IMR-90 (cell line): Measurements from ENCODE around the gene TNFRSF1A. TPM values are rescaled to one million over a fixed set of nuclear protein-coding genes. Genes with fewer than 3 reads are reported as not detected.

ENCODE experiments used
- ATAC-seq: fragments of 200-7000 bp; cut with Tn5 transposase; 2 replicates; pipeline ENCODE4 v1.9.1; 2020; ENCODE audit warnings: low read depth, mild to moderate bottlenecking, moderate library complexity
- BruUV-seq: library from RNA; stranded (reverse); fragments of 400-500 nt; replicated peaks from 2 replicates; lab custom pipeline; 2021; lab: Mats Ljungman, UMichigan
- CTCF ChIA-PET: fragments of 300-600 bp; formaldehyde crosslinking; extraction: SDS; loops from one replicate; lab custom pipeline; 2021; ENCODE audit warnings: antibody characterized with exemption; lab: Yijun Ruan, JAX
- POLR2A ChIA-PET: fragments of 300-600 bp; sonication (Branson Sonifier 250); formaldehyde crosslinking; loops from one replicate; lab custom pipeline; 2022; ENCODE audit warnings: antibody characterized with exemption; ENCODE audit not compliant: unreplicated experiment; lab: Charles Lee
- DNase-seq: peaks from one replicate; pipeline ENCODE4 v3.0.0; 2013
- H2AFZ ChIP-seq: replicated peaks from 2 replicates; pipeline ENCODE3; 2013; ENCODE audit warnings: low read length, mild to moderate bottlenecking; ENCODE audit not compliant: poor library complexity
- H2AK5ac ChIP-seq: 2 replicates; pipeline ENCODE4 v1.6.1; 2013; ENCODE audit warnings: low read depth, low read length, inconsistent platforms
- H2AK9ac ChIP-seq: replicated peaks from 2 replicates; pipeline ENCODE3; 2013; ENCODE audit warnings: mild to moderate bottlenecking, low read depth, low read length, moderate library complexity; ENCODE audit not compliant: poor library complexity
- H2BK120ac ChIP-seq: 2 replicates; pipeline ENCODE4 v1.6.1; 2013; ENCODE audit warnings: low read depth, low read length, inconsistent platforms
- H2BK15ac ChIP-seq: 3 replicates; pipeline ENCODE4 v1.6.1; 2013; ENCODE audit warnings: low read depth, low read length, inconsistent platforms
- H2BK20ac ChIP-seq: 2 replicates; pipeline ENCODE4 v1.6.1; 2013; ENCODE audit warnings: low read depth, mild to moderate bottlenecking, inconsistent platforms, low read length, moderate library complexity
- H2BK5ac ChIP-seq: 2 replicates; pipeline ENCODE4 v1.6.1; 2013; ENCODE audit warnings: mild to moderate bottlenecking, low read depth, low read length, inconsistent platforms; ENCODE audit not compliant: poor library complexity, severe bottlenecking
- H3K14ac ChIP-seq: replicated peaks from 2 replicates; pipeline ENCODE4 v1.6.1; 2013; ENCODE audit warnings: low read depth, low read length, inconsistent platforms
- H3K18ac ChIP-seq: 2 replicates; pipeline ENCODE4 v1.6.1; 2013; ENCODE audit warnings: low read depth, low read length, control low read depth
- H3K23ac ChIP-seq: 2 replicates; pipeline ENCODE4 v1.6.1; 2013; ENCODE audit warnings: low read depth, low read length, inconsistent platforms
- H3K27ac ChIP-seq: 2 replicates; pipeline ENCODE4 v1.5.1; 2013; ENCODE audit warnings: mild to moderate bottlenecking, control low read depth, low read length; ENCODE audit not compliant: insufficient read depth
- H3K27me3 ChIP-seq: 2 replicates; pipeline ENCODE4 v1.6.1; 2013; ENCODE audit warnings: low read length; ENCODE audit not compliant: control insufficient read depth, insufficient read depth
- H3K36me3 ChIP-seq: 2 replicates; pipeline ENCODE4 v1.6.1; 2013; ENCODE audit warnings: low read length, mixed read lengths; ENCODE audit not compliant: control insufficient read depth, insufficient read depth
- H3K4ac ChIP-seq: 2 replicates; pipeline ENCODE4 v1.6.1; 2013; ENCODE audit warnings: low read depth, low read length, inconsistent platforms
- H3K4me1 ChIP-seq: 2 replicates; pipeline ENCODE4 v1.6.1; 2013; ENCODE audit warnings: low read length, mixed read lengths; ENCODE audit not compliant: control insufficient read depth, insufficient read depth
- H3K4me2 ChIP-seq: 2 replicates; pipeline ENCODE4 v1.6.1; 2013; ENCODE audit warnings: low read depth, mild to moderate bottlenecking, control low read depth, low read length, moderate library complexity
- H3K4me3 ChIP-seq: 2 replicates; pipeline ENCODE4 v1.5.1; 2013; ENCODE audit warnings: low read depth, mild to moderate bottlenecking, control low read depth, low read length, moderate library complexity; ENCODE audit not compliant: insufficient read depth
- H3K56ac ChIP-seq: 2 replicates; pipeline ENCODE4 v1.6.1; 2013; ENCODE audit warnings: low read length, inconsistent platforms; ENCODE audit not compliant: insufficient read depth; ENCODE audit errors: extremely low read depth
- H3K79me1 ChIP-seq, 2 experiments: 2 replicates each; pipeline ENCODE4 v1.6.1; 2013; ENCODE audit warnings: low read length in 2 of 2, inconsistent platforms in 1 of 2, low read depth in 1 of 2
- H3K9ac ChIP-seq: 2 replicates; pipeline ENCODE4 v1.6.1; 2013; ENCODE audit warnings: low read depth, low read length, control low read depth
- H3K9me1 ChIP-seq: 2 replicates; pipeline ENCODE4 v1.6.1; 2013; ENCODE audit warnings: low read length, inconsistent platforms; ENCODE audit not compliant: insufficient read depth
- H3K9me3 ChIP-seq: 2 replicates; pipeline ENCODE4 v1.6.1; 2013; ENCODE audit warnings: low read length; ENCODE audit not compliant: control insufficient read depth, insufficient read depth
- H4K20me1 ChIP-seq: 2 replicates; pipeline ENCODE4 v1.6.1; 2013; ENCODE audit warnings: low read length, inconsistent platforms; ENCODE audit not compliant: insufficient read depth
- H4K5ac ChIP-seq: 2 replicates; pipeline ENCODE4 v1.6.1; 2013; ENCODE audit warnings: mild to moderate bottlenecking, low read depth, low read length, control low read depth
- H4K8ac ChIP-seq, 2 experiments: 2 replicates each; pipeline ENCODE4 v1.6.1; 2013; ENCODE audit warnings: low read depth in 2 of 2, low read length in 2 of 2, control low read depth in 1 of 2, inconsistent platforms in 1 of 2
- H4K91ac ChIP-seq: 2 replicates; pipeline ENCODE4 v1.6.1; 2013; ENCODE audit warnings: low read depth, low read length, inconsistent platforms; ENCODE audit not compliant: insufficient read depth
- BHLHE40 ChIP-seq: fragments of 150-350 bp; IDR thresholded peaks from 2 replicates; pipeline ENCODE4 v1.6.1; 2016; ENCODE audit warnings: mild to moderate bottlenecking, low read depth, low read length
- CEBPB ChIP-seq: IDR thresholded peaks from 2 replicates; pipeline ENCODE4 v1.6.1; 2012; ENCODE audit warnings: low read depth, low read length, improper control_type of control experiment
- CHD1 ChIP-seq: IDR thresholded peaks from 2 replicates; pipeline ENCODE4 v1.6.1; 2012; ENCODE audit warnings: low read depth, low read length, improper control_type of control experiment
- FOS ChIP-seq: fragments of 150-350 bp; IDR thresholded peaks from 2 replicates; pipeline ENCODE4 v1.6.1; 2016; ENCODE audit warnings: low read depth, low read length
- MAZ ChIP-seq: IDR thresholded peaks from 2 replicates; pipeline ENCODE4 v1.6.1; 2012; ENCODE audit warnings: low read depth, mild to moderate bottlenecking, low read length, improper control_type of control experiment, moderate library complexity, borderline replicate concordance
- MXI1 ChIP-seq: IDR thresholded peaks from 2 replicates; pipeline ENCODE4 v1.6.1; 2012; ENCODE audit warnings: low read depth, mild to moderate bottlenecking, low read length, moderate library complexity, borderline replicate concordance
- NFE2L2 ChIP-seq: fragments of 150-350 bp; IDR thresholded peaks from 2 replicates; pipeline ENCODE4 v1.6.1; 2016; ENCODE audit warnings: low read depth, mild to moderate bottlenecking, low read length
- POLR2A ChIP-seq: IDR thresholded peaks from 2 replicates; pipeline ENCODE4 v1.6.1; 2012; ENCODE audit warnings: mild to moderate bottlenecking, low read depth, low read length
- RAD21 ChIP-seq: IDR thresholded peaks from 2 replicates; pipeline ENCODE4 v1.6.1; 2012; ENCODE audit warnings: low read length, improper control_type of control experiment
- RCOR1 ChIP-seq: IDR thresholded peaks from 2 replicates; pipeline ENCODE4 v1.6.1; 2012; ENCODE audit warnings: mild to moderate bottlenecking, low read length, improper control_type of control experiment; ENCODE audit not compliant: insufficient replicate concordance
- RFX5 ChIP-seq: IDR thresholded peaks from 2 replicates; pipeline ENCODE4 v1.8.0; 2012; ENCODE audit warnings: low read depth, mild to moderate bottlenecking, low read length, moderate library complexity
- WGBS, 2 experiments: methylation state at CpG; one replicate each; pipeline versions ENCODE4 v1.1.5 to v1.1.7; 2013; ENCODE audit warnings: missing lambda C conversion rate in 2 of 2; ENCODE audit not compliant: insufficient read length in 1 of 2; ENCODE audit errors: extremely low coverage in 2 of 2; 5-methylcytosine and 5-hydroxymethylcytosine counted together
- dilution Hi-C: fragments of 300-500 bp; cut with HindIII; formaldehyde crosslinking; loops from one replicate; pipeline ENCODE4 v1.14.3; 2018; ENCODE audit warnings: low sequenced_read_pairs; ENCODE audit not compliant: unreplicated experiment
- in situ Hi-C: fragments of 300-500 bp; cut with MboI; formaldehyde crosslinking; loops from 3 replicates; pipeline ENCODE4 v1.14.3; 2019; ENCODE audit warnings: low sequenced_read_pairs, inconsistent platforms, mixed read lengths
- intact Hi-C: fragments of 100-400 bp; cut with micrococcal nuclease; formaldehyde crosslinking; loops from 2 replicates; pipeline ENCODE4 v1.10.0; 2022
- polyA plus RNA-seq, 3 experiments: library from polyadenylated mRNA; depleted of rRNA; stranded (reverse); fragments of >200 nt; gene quantifications; 2 replicates each; pipeline ENCODE4 v1.2.3, GENCODE V29; 2012; ENCODE audit warnings: low replicate concordance in 1 of 3
- total RNA-seq: library from RNA; depleted of rRNA; stranded (reverse); fragments of >200 nt; gene quantifications from 2 replicates; pipeline ENCODE4 v1.2.3, GENCODE V29; 2012
- TF ChIP-seq, protein P1 (sequence below): fragments of 150-350 bp; IDR thresholded peaks from 2 replicates; pipeline ENCODE4 v1.6.1; 2017; ENCODE audit warnings: mild to moderate bottlenecking, antibody characterized with exemption, low read length, low read depth
- TF ChIP-seq, protein P2 (sequence below): fragments of 150-350 bp; IDR thresholded peaks from 2 replicates; pipeline ENCODE4 v1.6.1; 2016; ENCODE audit warnings: low read depth, mild to moderate bottlenecking, low read length, moderate library complexity, borderline replicate concordance

Gene TNFRSF1A
- total and polyA plus RNA-seq, 2 of the 4 experiments (the other 2 are of a cell fraction), result 79.6 to 136 TPM

DNA sequence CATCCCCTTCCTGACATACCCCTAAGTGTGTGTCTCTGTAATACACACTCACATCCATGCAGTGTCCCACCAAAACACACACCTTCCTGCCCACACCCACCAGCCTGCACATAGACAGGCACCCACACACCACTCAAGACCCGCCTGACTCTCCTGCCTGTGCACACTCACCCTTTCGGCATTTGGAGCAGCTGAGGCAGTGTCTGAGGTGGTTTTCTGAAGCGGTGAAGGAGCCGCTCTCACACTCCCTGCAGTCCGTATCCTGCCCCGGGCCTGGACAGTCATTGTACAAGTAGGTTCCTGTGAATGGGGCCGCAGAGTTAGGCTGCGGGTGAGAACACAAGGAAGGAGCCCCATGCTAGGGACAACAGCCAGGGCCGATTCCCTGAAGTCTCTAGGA, 8.3 kb downstream of the TNFRSF1A start:
- TF ChIP-seq MAZ (no peak), RCOR1 (no peak), FOS (peak; percentile 60), BHLHE40 (peak; percentile 29; the same call in 1 of the 2 replicates), RFX5 (no peak), POLR2A (peak; percentile 90), MXI1 (0 out of 2 replicates have a peak, but pooled peaks have one; percentile 30), CEBPB (no peak), NFE2L2 (no peak), RAD21 (0 out of 2 replicates have a peak, but pooled peaks have one; percentile 7), CHD1 (no peak)
- TF ChIP-seq, protein P1, sequence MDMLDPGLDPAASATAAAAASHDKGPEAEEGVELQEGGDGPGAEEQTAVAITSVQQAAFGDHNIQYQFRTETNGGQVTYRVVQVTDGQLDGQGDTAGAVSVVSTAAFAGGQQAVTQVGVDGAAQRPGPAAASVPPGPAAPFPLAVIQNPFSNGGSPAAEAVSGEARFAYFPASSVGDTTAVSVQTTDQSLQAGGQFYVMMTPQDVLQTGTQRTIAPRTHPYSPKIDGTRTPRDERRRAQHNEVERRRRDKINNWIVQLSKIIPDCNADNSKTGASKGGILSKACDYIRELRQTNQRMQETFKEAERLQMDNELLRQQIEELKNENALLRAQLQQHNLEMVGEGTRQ, result no peak
- TF ChIP-seq, protein P2, sequence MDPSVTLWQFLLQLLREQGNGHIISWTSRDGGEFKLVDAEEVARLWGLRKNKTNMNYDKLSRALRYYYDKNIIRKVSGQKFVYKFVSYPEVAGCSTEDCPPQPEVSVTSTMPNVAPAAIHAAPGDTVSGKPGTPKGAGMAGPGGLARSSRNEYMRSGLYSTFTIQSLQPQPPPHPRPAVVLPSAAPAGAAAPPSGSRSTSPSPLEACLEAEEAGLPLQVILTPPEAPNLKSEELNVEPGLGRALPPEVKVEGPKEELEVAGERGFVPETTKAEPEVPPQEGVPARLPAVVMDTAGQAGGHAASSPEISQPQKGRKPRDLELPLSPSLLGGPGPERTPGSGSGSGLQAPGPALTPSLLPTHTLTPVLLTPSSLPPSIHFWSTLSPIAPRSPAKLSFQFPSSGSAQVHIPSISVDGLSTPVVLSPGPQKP, result no peak
- peak; percentile 90 for DNase-seq
- in situ Hi-C loops, result loop anchor here (10.0 kb wide), 1 partner anchor 211 kb away; no protein-coding TSS in a partner anchor
- Histone ChIP-seq H3K9ac (peak overlapping the region; percentile 31), H3K23ac (peak overlapping the region; percentile 92), H4K5ac (no peak overlapping the region), H3K79me1 (peaks cover 24 to 91% of the 10 kb centered on the region in 2 experiments), H3K27ac (peak overlapping the region; percentile 94), H2AK9ac (peak overlapping the region; percentile 70), H3K4ac (peak overlapping the region; percentile 99), H3K9me1 (peaks cover 30% of the 10 kb centered on the region), H3K4me2 (peak overlapping the region; percentile 27; the same call in 1 of the 2 replicates), H3K56ac (peak overlapping the region; percentile 90), H3K27me3 (no peaks in the 10 kb centered on the region), H3K4me1 (peaks cover 55% of the 10 kb centered on the region), H4K91ac (peak overlapping the region; percentile 68), H2BK15ac (peak overlapping the region; percentile 16; the same call in 1 of the 3 replicates), H3K36me3 (peaks cover 60% of the 10 kb centered on the region), H3K9me3 (no peaks in the 10 kb centered on the region), H2BK120ac (peak overlapping the region; percentile 43), H4K8ac (peak overlapping the region; percentile 19 to 94; a peak in 2 of 4 replicates), H2BK5ac (peak overlapping the region; percentile 95), H3K4me3 (no peak overlapping the region), H2BK20ac (peak overlapping the region; percentile 48), H3K18ac (peak overlapping the region; percentile 41; the same call in 1 of the 2 replicates), H4K20me1 (peaks cover 73% of the 10 kb centered on the region), H3K14ac (peak overlapping the region; percentile 86; the same call in 1 of the 2 replicates), H2AK5ac (peak overlapping the region; percentile 86), H2AFZ (peak overlapping the region; percentile 2)
- BruUV-seq, result no TSS peak
- intact Hi-C loops, result no loop called here
- dilution Hi-C loops, result no loop called here
- 30% methylated on average over 2 of the region's 9 CpGs; no CpG with 5 or more reads in 1 of the 2 experiments for WGBS, 2 experiments
- POLR2A ChIA-PET, result no interaction called here
- CTCF ChIA-PET, result interaction anchor here (1.8 kb wide), 1 partner anchor 10 kb away, joined by 4 read pairs; no protein-coding TSS in a partner anchor
- peak; percentile 0; the same call in 1 of the 2 replicates for ATAC-seq
